ENCODE results near the gene VSIG10. TPM values are rescaled to one million over a fixed set of nuclear protein-coding genes. Genes with fewer than 3 reads are reported as not detected.

Gene VSIG10
- total and polyA plus RNA-seq, 2 of the 4 experiments (the other 2 are of a cell fraction): 5.9 to 10.0 TPM

GRCh38 chr12:118098911-118099671 lies 4.7 kb downstream of the VSIG10 start:
- POLR2A ChIA-PET (ENCODE audit: unreplicated experiment): no interaction called here

More at GRCh38 chr12:118098911-118099671, 4.7 kb downstream of the VSIG10 start:
- Histone ChIP-seq H3K4me2 (ENCODE audit: low read depth, low read length) (no peak overlapping the region), H3K23ac (ENCODE audit: low read depth, low read length) (no peak overlapping the region), H2BK5ac (ENCODE audit: low read depth, low read length, poor library complexity, severe bottlenecking) (no peak overlapping the region), H2AK5ac (ENCODE audit: low read depth, low read length) (no peak overlapping the region), H3K36me3 (ENCODE audit: control insufficient read depth, insufficient read depth, low read length) (0 out of 2 replicates have a peak, but pooled peaks cover 1% of the 10 kb centered on the region), H2BK20ac (ENCODE audit: low read depth, low read length) (no peak overlapping the region), H3K4me1 (ENCODE audit: control insufficient read depth, insufficient read depth, low read length) (0 out of 2 replicates have a peak, but pooled peaks cover 2% of the 10 kb centered on the region), H3K9me3 (ENCODE audit: control insufficient read depth, insufficient read depth, low read length) (no peaks in the 10 kb centered on the region), H2AK9ac (replicated peaks; ENCODE audit: low read depth, low read length, poor library complexity) (no peak overlapping the region), H3K27ac (ENCODE audit: insufficient read depth, low read length) (no peak overlapping the region), H3K4me3 (ENCODE audit: insufficient read depth, low read depth, low read length) (no peak overlapping the region), H2BK120ac (ENCODE audit: low read depth, low read length) (no peak overlapping the region), H3K18ac (ENCODE audit: low read depth, low read length) (no peak overlapping the region), H3K14ac (replicated peaks; ENCODE audit: low read depth, low read length) (no peak overlapping the region), H3K27me3 (ENCODE audit: control insufficient read depth, insufficient read depth, low read length) (no peaks in the 10 kb centered on the region), H3K79me1 (ENCODE audit: low read depth in 1 of 2, low read length in 2 of 2) (peaks cover 0 to 19% of the 10 kb centered on the region in 2 experiments; a peak in 1 of 4 replicates), H3K56ac (ENCODE audit: extremely low read depth, insufficient read depth, low read length) (no peak overlapping the region), H3K9ac (ENCODE audit: low read depth, low read length) (no peak overlapping the region), H4K91ac (ENCODE audit: insufficient read depth, low read depth, low read length) (no peak overlapping the region), H2AFZ (replicated peaks; ENCODE audit: low read length, poor library complexity) (no peak overlapping the region), H3K4ac (ENCODE audit: low read depth, low read length) (no peak overlapping the region), H4K5ac (ENCODE audit: low read depth, low read length) (no peak overlapping the region), H4K20me1 (ENCODE audit: insufficient read depth, low read length) (no peaks in the 10 kb centered on the region; the same call in 1 of the 2 replicates), H2BK15ac (ENCODE audit: low read depth, low read length) (no peak overlapping the region), H3K9me1 (ENCODE audit: insufficient read depth, low read length) (no peaks in the 10 kb centered on the region), H4K8ac (ENCODE audit: low read depth in 2 of 2, low read length in 2 of 2) (no peak overlapping the region)
- dilution Hi-C loops (cut with HindIII; ENCODE audit: low sequenced_read_pairs, unreplicated experiment) (no loop called here), in situ Hi-C loops (cut with MboI; ENCODE audit: low sequenced_read_pairs) (no loop called here), intact Hi-C loops (cut with micrococcal nuclease) (no loop called here)
- WGBS, 2 experiments (ENCODE audit: extremely low coverage in 2 of 2, insufficient read length in 1 of 2): 100% methylated on average over 1 of the region's 12 CpGs; no CpG with 5 or more reads in 1 of the 2 experiments
- no peak for TF ChIP-seq CHD1 (IDR thresholded peaks at IDR 0.05; ENCODE audit: low read depth, low read length)
- TF ChIP-seq MAZ (IDR thresholded peaks at IDR 0.05; ENCODE audit: borderline replicate concordance, low read depth, low read length): no peak
- no peak for TF ChIP-seq BHLHE40 (IDR thresholded peaks at IDR 0.05; ENCODE audit: low read depth, low read length)
- no peak for TF ChIP-seq CEBPB (IDR thresholded peaks at IDR 0.05; ENCODE audit: low read depth, low read length)
- TF ChIP-seq ELK1 (IDR thresholded peaks at IDR 0.05; ENCODE audit: borderline replicate concordance, low read depth, low read length): no peak
- no peak for TF ChIP-seq RFX5 (IDR thresholded peaks at IDR 0.05; ENCODE audit: low read depth, low read length)
- TF ChIP-seq SMC3 (IDR thresholded peaks at IDR 0.05; ENCODE audit: low read depth, low read length): no peak
- TF ChIP-seq RCOR1 (IDR thresholded peaks at IDR 0.05; ENCODE audit: insufficient replicate concordance, low read length): no peak
- TF ChIP-seq USF2 (IDR thresholded peaks at IDR 0.05; ENCODE audit: low read depth, low read length): no peak
- TF ChIP-seq FOS (IDR thresholded peaks at IDR 0.05; ENCODE audit: low read depth, low read length): no peak
- no peak for TF ChIP-seq POLR2A (IDR thresholded peaks at IDR 0.05; ENCODE audit: low read depth, low read length)
- TF ChIP-seq RAD21 (IDR thresholded peaks at IDR 0.05; ENCODE audit: low read length): no peak
- TF ChIP-seq CTCF (conservative IDR thresholded peaks at IDR 0.05; ENCODE audit: low read depth, low read length): no peak
- no peak for TF ChIP-seq MAFK (IDR thresholded peaks at IDR 0.05; ENCODE audit: low read depth, low read length)
- no peak for DNase-seq
- ATAC-seq (ENCODE audit: low read depth): no peak
- no TSS peak for BruUV-seq (replicated peaks)
- CTCF ChIA-PET: no interaction called here

All from IMR-90 (cell line).